ENCODE data around the gene TTC28. TPM values are rescaled to one million over a fixed set of nuclear protein-coding genes. Genes with fewer than 3 reads are reported as not detected.

The TTC28 gene
- total and polyA plus RNA-seq, 2 donors (not counting 1 experiment from before 2014, with no cell fraction given), result 8.2 to 31.4 TPM

- no peak overlapping the region for H3K27ac ChIP-seq (ENCODE audit: insufficient read depth, low read length)
- H4K20me1 ChIP-seq (ENCODE audit: control insufficient read depth, extremely low read depth, insufficient read depth, low read length), result no peaks in the 10 kb centered on the region
- DNase-seq (ENCODE audit: low read depth in 2 of 2), result peak; percentile 81 to 90
- H3K27me3 ChIP-seq (ENCODE audit: control insufficient read depth, insufficient read depth, low read length), result no peaks in the 10 kb centered on the region
- H3K9me3 ChIP-seq (ENCODE audit: control insufficient read depth, insufficient read depth, low read depth, low read length), result no peaks in the 10 kb centered on the region
- no peaks in the 10 kb centered on the region for H3K36me3 ChIP-seq (ENCODE audit: control insufficient read depth, insufficient read depth, low read length)
- H3K4me3 ChIP-seq (replicated peaks in 1 of 4; ENCODE audit: control extremely low read depth in 1 of 4, insufficient read depth in 1 of 4, low read depth in 3 of 4, low read length in 4 of 4), result no peak overlapping the region
- H3K79me2 ChIP-seq (ENCODE audit: control insufficient read depth, insufficient read depth, low read length), result no peaks in the 10 kb centered on the region
- TF ChIP-seq CTCF (conservative IDR thresholded peaks at IDR 0.05 in 1 of 2, IDR thresholded peaks at IDR 0.05 in 1 of 2; ENCODE audit: low read depth in 1 of 2, low read length in 2 of 2) (no peak), EZH2 (IDR thresholded peaks at IDR 0.05; ENCODE audit: low read length, missing control alignments) (no peak)
- no peak overlapping the region for H2AFZ ChIP-seq (ENCODE audit: low read length)
- H3K4me1 ChIP-seq (ENCODE audit: control insufficient read depth, extremely low read depth, insufficient read depth, low read length), result peaks cover 2% of the 10 kb centered on the region
- peak overlapping the region; percentile 7 for H3K4me2 ChIP-seq (ENCODE audit: extremely low read depth, insufficient read depth, low read length)
- no peak overlapping the region for H3K9ac ChIP-seq (ENCODE audit: insufficient read depth, low read length)
Observed at GRCh38 chr22:28075358-28075981, 604.2 kb downstream of the TTC28 start.

- Histone ChIP-seq H3K4me3 (replicated peaks in 1 of 4; ENCODE audit: control extremely low read depth in 1 of 4, insufficient read depth in 1 of 4, low read depth in 3 of 4, low read length in 4 of 4) (no peak overlapping the region), H3K9ac (ENCODE audit: insufficient read depth, low read length) (no peak overlapping the region), H3K36me3 (ENCODE audit: control insufficient read depth, insufficient read depth, low read length) (no peaks in the 10 kb centered on the region), H2AFZ (ENCODE audit: low read length) (no peak overlapping the region), H3K4me1 (ENCODE audit: control insufficient read depth, extremely low read depth, insufficient read depth, low read length) (peaks cover 2% of the 10 kb centered on the region), H3K4me2 (ENCODE audit: extremely low read depth, insufficient read depth, low read length) (no peak overlapping the region), H3K9me3 (ENCODE audit: control insufficient read depth, insufficient read depth, low read depth, low read length) (no peaks in the 10 kb centered on the region), H3K79me2 (ENCODE audit: control insufficient read depth, insufficient read depth, low read length) (no peaks in the 10 kb centered on the region), H3K27ac (ENCODE audit: insufficient read depth, low read length) (no peak overlapping the region), H3K27me3 (ENCODE audit: control insufficient read depth, insufficient read depth, low read length) (no peaks in the 10 kb centered on the region), H4K20me1 (ENCODE audit: control insufficient read depth, extremely low read depth, insufficient read depth, low read length) (no peaks in the 10 kb centered on the region)
- DNase-seq (ENCODE audit: low read depth in 2 of 2), result no peak
- TF ChIP-seq EZH2 (IDR thresholded peaks at IDR 0.05; ENCODE audit: low read length, missing control alignments), result no peak
- no peak for TF ChIP-seq CTCF (conservative IDR thresholded peaks at IDR 0.05 in 1 of 2, IDR thresholded peaks at IDR 0.05 in 1 of 2; ENCODE audit: low read depth in 1 of 2, low read length in 2 of 2)
Observed at GRCh38 chr22:28074526-28074925, 605.1 kb downstream of the TTC28 start.

DNA sequence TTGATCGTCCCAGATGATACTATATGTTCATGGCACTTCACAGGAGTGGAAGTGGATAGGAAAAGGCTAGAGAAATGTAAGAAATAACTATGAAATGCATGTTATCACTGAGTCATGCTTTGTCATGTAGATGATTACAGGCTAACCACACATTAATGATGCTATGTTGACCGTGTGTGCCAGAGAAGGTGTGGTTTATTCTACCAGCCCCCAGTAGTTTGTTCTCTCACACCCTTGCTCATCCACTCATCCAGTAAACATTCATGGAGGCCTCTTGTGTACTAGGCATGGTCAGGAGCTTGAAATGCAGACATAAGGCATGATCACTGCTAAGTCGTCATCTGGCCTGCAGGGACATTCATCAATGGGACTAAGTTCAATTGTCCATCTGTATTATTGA is 607.6 kb downstream of the TTC28 start:
- Histone ChIP-seq H3K4me1 (ENCODE audit: control insufficient read depth, extremely low read depth, insufficient read depth, low read length) (peaks cover 2% of the 10 kb centered on the region), H3K27me3 (ENCODE audit: control insufficient read depth, insufficient read depth, low read length) (no peaks in the 10 kb centered on the region), H3K27ac (ENCODE audit: insufficient read depth, low read length) (no peak overlapping the region), H3K4me3 (replicated peaks in 1 of 4; ENCODE audit: control extremely low read depth in 1 of 4, insufficient read depth in 1 of 4, low read depth in 3 of 4, low read length in 4 of 4) (no peak overlapping the region), H4K20me1 (ENCODE audit: control insufficient read depth, extremely low read depth, insufficient read depth, low read length) (no peaks in the 10 kb centered on the region), H3K36me3 (ENCODE audit: control insufficient read depth, insufficient read depth, low read length) (no peaks in the 10 kb centered on the region), H3K9ac (ENCODE audit: insufficient read depth, low read length) (no peak overlapping the region), H3K4me2 (ENCODE audit: extremely low read depth, insufficient read depth, low read length) (no peak overlapping the region), H3K9me3 (ENCODE audit: control insufficient read depth, insufficient read depth, low read depth, low read length) (no peaks in the 10 kb centered on the region), H3K79me2 (ENCODE audit: control insufficient read depth, insufficient read depth, low read length) (no peaks in the 10 kb centered on the region), H2AFZ (ENCODE audit: low read length) (no peak overlapping the region)
- DNase-seq (ENCODE audit: low read depth in 2 of 2), result peak in 1 of 2 donors; percentile 47
- no peak for TF ChIP-seq EZH2 (IDR thresholded peaks at IDR 0.05; ENCODE audit: low read length, missing control alignments)
